Memory B cell (primary cell): ENCODE measurements around the gene RFX2.

Experiments
- ATAC-seq: fragments of 150-1000 bp; cut with Tn5 transposase; 2 replicates; pipeline ENCODE4 v1.10.0; 2021; ENCODE audit warnings: low read depth, mild to moderate bottlenecking, moderate library complexity
- DNase-seq, 2 donors: peaks; one replicate each; pipeline ENCODE4 v3.0.0; 2022; ENCODE audit warnings: low spot score in 2 of 2
- H3K27ac Mint-ChIP-seq: one replicate; pipeline ENCODE4 v1.8.0; 2022; ENCODE audit warnings: mild to moderate bottlenecking, moderate library complexity, mixed read lengths
- H3K27me3 Mint-ChIP-seq: one replicate; pipeline ENCODE4 v1.8.0; 2022; ENCODE audit warnings: mixed read lengths
- H3K36me3 Mint-ChIP-seq: one replicate; pipeline ENCODE4 v1.8.0; 2022; ENCODE audit warnings: mild to moderate bottlenecking, mixed read lengths
- H3K4me1 Mint-ChIP-seq: one replicate; pipeline ENCODE4 v1.8.0; 2022; ENCODE audit warnings: mixed read lengths
- H3K4me3 Mint-ChIP-seq: one replicate; pipeline ENCODE4 v1.8.0; 2022; ENCODE audit warnings: mild to moderate bottlenecking, moderate library complexity, mixed read lengths
- H3K9me3 Mint-ChIP-seq: one replicate; pipeline ENCODE4 v1.8.0; 2022; ENCODE audit warnings: mixed read lengths

RFX2 gene

GRCh38 chr19:6065685-6066374 is 44.5 kb downstream of the RFX2 start:
- DNase-seq (no peak), ATAC-seq (no peak)
- Mint-ChIP-seq H3K4me3 (no peak overlapping the region), H3K27ac (no peak overlapping the region), H3K9me3 (peaks cover 5% of the 10 kb centered on the region), H3K4me1 (peaks cover 8% of the 10 kb centered on the region), H3K36me3 (peaks cover 5% of the 10 kb centered on the region), H3K27me3 (peaks cover 5% of the 10 kb centered on the region)

GRCh38 chr19:6064336-6065073 is 45.8 kb downstream of the RFX2 start:
- H3K36me3 Mint-ChIP-seq, result peaks cover 2% of the 10 kb centered on the region
- H3K4me3 Mint-ChIP-seq, result no peak overlapping the region
- peaks cover 8% of the 10 kb centered on the region for H3K27me3 Mint-ChIP-seq
- DNase-seq (no peak), ATAC-seq (no peak)
- H3K9me3 Mint-ChIP-seq, result peaks cover 2% of the 10 kb centered on the region
- no peak overlapping the region for H3K27ac Mint-ChIP-seq
- H3K4me1 Mint-ChIP-seq, result peaks cover 11% of the 10 kb centered on the region

GRCh38 chr19:6063576-6064335 is 46.5 kb downstream of the RFX2 start:
- peaks cover 9% of the 10 kb centered on the region for H3K4me1 Mint-ChIP-seq
- DNase-seq (no peak), ATAC-seq (no peak)
- H3K9me3 Mint-ChIP-seq, result no peaks in the 10 kb centered on the region
- H3K27me3 Mint-ChIP-seq, result peaks cover 8% of the 10 kb centered on the region
- no peaks in the 10 kb centered on the region for H3K36me3 Mint-ChIP-seq
- H3K27ac Mint-ChIP-seq, result no peak overlapping the region
- no peak overlapping the region for H3K4me3 Mint-ChIP-seq

- Mint-ChIP-seq H3K27ac (no peak overlapping the region), H3K4me3 (no peak overlapping the region), H3K4me1 (peaks cover 9% of the 10 kb centered on the region), H3K27me3 (peaks cover 8% of the 10 kb centered on the region), H3K36me3 (no peaks in the 10 kb centered on the region), H3K9me3 (no peaks in the 10 kb centered on the region)
- DNase-seq, result no peak
- ATAC-seq, result no peak
Measured at GRCh38 chr19:6062961-6063575, 47.2 kb downstream of the RFX2 start.

GRCh38 chr19:6062274-6062673 is 48.0 kb downstream of the RFX2 start:
- Mint-ChIP-seq H3K27ac (no peak overlapping the region), H3K27me3 (peaks cover 8% of the 10 kb centered on the region), H3K4me3 (no peak overlapping the region), H3K36me3 (no peaks in the 10 kb centered on the region), H3K4me1 (peaks cover 9% of the 10 kb centered on the region), H3K9me3 (no peaks in the 10 kb centered on the region)
- DNase-seq, result no peak
- no peak for ATAC-seq

- Mint-ChIP-seq H3K4me3 (no peak overlapping the region), H3K36me3 (no peaks in the 10 kb centered on the region), H3K27ac (no peak overlapping the region), H3K27me3 (peaks cover 8% of the 10 kb centered on the region), H3K4me1 (peaks cover 9% of the 10 kb centered on the region), H3K9me3 (no peaks in the 10 kb centered on the region)
- no peak for ATAC-seq
- no peak for DNase-seq
Measured at GRCh38 chr19:6061376-6062130, 48.7 kb downstream of the RFX2 start.

- Mint-ChIP-seq H3K27ac (no peak overlapping the region), H3K4me1 (peaks cover 7% of the 10 kb centered on the region)
- ATAC-seq, result no peak
Measured at GRCh38 chr19:6060600-6061375, 49.5 kb downstream of the RFX2 start.

GRCh38 chr19:6059988-6060599 is 50.2 kb downstream of the RFX2 start:
- DNase-seq (no peak), ATAC-seq (no peak)
- Mint-ChIP-seq H3K9me3 (no peaks in the 10 kb centered on the region), H3K36me3 (no peaks in the 10 kb centered on the region), H3K27me3 (peaks cover 8% of the 10 kb centered on the region), H3K27ac (no peak overlapping the region), H3K4me1 (peaks cover 7% of the 10 kb centered on the region), H3K4me3 (no peak overlapping the region)

More at GRCh38 chr19:6060600-6061375, 49.5 kb downstream of the RFX2 start:
- no peaks in the 10 kb centered on the region for H3K9me3 Mint-ChIP-seq
- H3K27me3 Mint-ChIP-seq, result peaks cover 8% of the 10 kb centered on the region
- DNase-seq, result no peak
- no peaks in the 10 kb centered on the region for H3K36me3 Mint-ChIP-seq
- H3K4me3 Mint-ChIP-seq, result no peak overlapping the region

GRCh38 chr19:6059396-6059947 is 50.8 kb downstream of the RFX2 start:
- Mint-ChIP-seq H3K36me3 (no peaks in the 10 kb centered on the region), H3K4me1 (peaks cover 7% of the 10 kb centered on the region), H3K27me3 (peaks cover 8% of the 10 kb centered on the region), H3K27ac (no peak overlapping the region), H3K9me3 (peaks cover 1% of the 10 kb centered on the region), H3K4me3 (no peak overlapping the region)
- no peak for DNase-seq
- no peak for ATAC-seq

- DNase-seq, result no peak
- Mint-ChIP-seq H3K4me1 (peaks cover 7% of the 10 kb centered on the region), H3K9me3 (peaks cover 2% of the 10 kb centered on the region), H3K27ac (no peak overlapping the region), H3K27me3 (peaks cover 2% of the 10 kb centered on the region), H3K4me3 (no peak overlapping the region), H3K36me3 (no peaks in the 10 kb centered on the region)
- ATAC-seq, result no peak
Measured at GRCh38 chr19:6058518-6059201, 51.6 kb downstream of the RFX2 start.

GRCh38 chr19:6057651-6058517 is 52.4 kb downstream of the RFX2 start:
- DNase-seq (no peak), ATAC-seq (no peak)
- no peak overlapping the region for H3K27ac Mint-ChIP-seq
- H3K27me3 Mint-ChIP-seq, result peaks cover 2% of the 10 kb centered on the region
- H3K36me3 Mint-ChIP-seq, result no peaks in the 10 kb centered on the region
- H3K4me3 Mint-ChIP-seq, result no peak overlapping the region
- peaks cover 2% of the 10 kb centered on the region for H3K9me3 Mint-ChIP-seq
- peaks cover 7% of the 10 kb centered on the region for H3K4me1 Mint-ChIP-seq
